GDM1 (cell line): ENCODE results near the gene EPM2A.
"Not testable (repeated sequence)": the region's sequence is repeated elsewhere in the genome, so short reads cannot be mapped to it uniquely, and the experiment has no call there.

Experiments used
- DNase-seq: peaks from one replicate; lab custom pipeline; 2025; lab: John Stamatoyannopoulos, UW

Gene EPM2A

GRCh38 chr6:145735356-145736165 is at the start of gene EPM2A:
Gene EPM2A, minus strand, starts transcription at chr6:145735520. Its CDS starts 22 bp downstream, at chr6:145735498.
- peak; percentile 80 for DNase-seq

- DNase-seq = no peak
These were observed 49.4 kb upstream of the EPM2A start for GRCh38 chr6:145784683-145785082.

- DNase-seq = no peak
These were observed 48.5 kb upstream of the EPM2A start for GRCh38 chr6:145783796-145784195.

GRCh38 chr6:145772846-145773245 is 37.5 kb upstream of the EPM2A start:
- DNase-seq = no peak

- no peak for DNase-seq
These were observed 30.1 kb upstream of the EPM2A start for GRCh38 chr6:145765449-145765848.

GRCh38 chr6:145763742-145764141 is 28.4 kb upstream of the EPM2A start:
- DNase-seq = no peak

- no peak for DNase-seq
These were observed 26.3 kb upstream of the EPM2A start for GRCh38 chr6:145761584-145761983.

- DNase-seq = no peak
These were observed 22.8 kb upstream of the EPM2A start for GRCh38 chr6:145758113-145758512.

GRCh38 chr6:145756170-145756662 is 20.9 kb upstream of the EPM2A start:
- DNase-seq = no peak

GRCh38 chr6:145755682-145756081 is 20.4 kb upstream of the EPM2A start:
- no peak for DNase-seq

GRCh38 chr6:145752638-145753037 is 17.3 kb upstream of the EPM2A start:
- no peak for DNase-seq

- DNase-seq = no peak
These were observed 14.3 kb upstream of the EPM2A start for GRCh38 chr6:145749632-145750031.

- no peak for DNase-seq
These were observed 10.5 kb upstream of the EPM2A start for GRCh38 chr6:145745861-145746260.

GRCh38 chr6:145744619-145745018 is 9.3 kb upstream of the EPM2A start:
- no peak for DNase-seq

- no peak for DNase-seq
These were observed 8.0 kb upstream of the EPM2A start for GRCh38 chr6:145743332-145743731.

- not testable (repeated sequence) for DNase-seq
These were observed 7.2 kb upstream of the EPM2A start for GRCh38 chr6:145742472-145742871.

- not testable (repeated sequence) for DNase-seq
These were observed 4.4 kb upstream of the EPM2A start for GRCh38 chr6:145739685-145740084.

- DNase-seq = no peak
These were observed 2.9 kb upstream of the EPM2A start for GRCh38 chr6:145738265-145738664.

GRCh38 chr6:145736661-145737144 is 1.4 kb upstream of the EPM2A start:
- DNase-seq = no peak

- DNase-seq = peak; percentile 87
These were observed 599 bp downstream of the EPM2A start for GRCh38 chr6:145734486-145735355.

- no peak for DNase-seq
These were observed 1.5 kb downstream of the EPM2A start for GRCh38 chr6:145733810-145734209.

- no peak for DNase-seq
These were observed 2.1 kb downstream of the EPM2A start for GRCh38 chr6:145733207-145733606.

- DNase-seq = no peak
These were observed 3.9 kb downstream of the EPM2A start for GRCh38 chr6:145731447-145731846.
